GM23338 (cell line): Measurements from ENCODE around the gene SUSD1. TPM values are rescaled to one million over a fixed set of nuclear protein-coding genes. Genes with fewer than 3 reads are reported as not detected.

ENCODE experiments used
- CTCF ChIP-seq, 2 experiments: fragments of 200-600 bp in 1 of 2; sonication (generic) in 1 of 2; conservative IDR thresholded peaks; 2 replicates each; pipeline versions ENCODE4 v1.5.1 to v1.6.1; 2016 to 2017; ENCODE audit warnings: antibody characterized with exemption in 2 of 2, low read depth in 2 of 2, mild to moderate bottlenecking in 2 of 2, moderate library complexity in 1 of 2
- ETS1 ChIP-seq: IDR thresholded peaks from 2 replicates; pipeline ENCODE4 v1.6.1; 2016; ENCODE audit warnings: antibody characterized with exemption
- EZH2phosphoT487 ChIP-seq: fragments of 200-600 bp; sonication (generic); IDR thresholded peaks from one replicate; pipeline ENCODE4 v1.8.1; 2018; ENCODE audit warnings: antibody characterized with exemption; ENCODE audit not compliant: unreplicated experiment
- JUNB ChIP-seq: IDR thresholded peaks from one replicate; pipeline ENCODE4 v1.6.1; 2016; ENCODE audit warnings: antibody characterized with exemption; ENCODE audit not compliant: unreplicated experiment
- NANOG ChIP-seq: IDR thresholded peaks from 2 replicates; pipeline ENCODE4 v1.6.1; 2016; ENCODE audit warnings: antibody characterized with exemption, borderline replicate concordance
- REST ChIP-seq: IDR thresholded peaks from one replicate; pipeline ENCODE4 v1.6.1; 2018; ENCODE audit warnings: antibody characterized with exemption; ENCODE audit not compliant: unreplicated experiment
- STAT1 ChIP-seq: IDR thresholded peaks from one replicate; pipeline ENCODE4 v1.6.1; 2016; ENCODE audit warnings: antibody characterized with exemption; ENCODE audit not compliant: unreplicated experiment
- ZNF114 ChIP-seq: fragments of 250-450 bp; sonication (Bioruptor Pico); IDR thresholded peaks from 2 replicates; pipeline ENCODE4 v1.5.0; 2020; ENCODE audit warnings: mild to moderate bottlenecking, moderate library complexity
- ZNF331 ChIP-seq: fragments of 250-450 bp; sonication (Bioruptor Pico); IDR thresholded peaks from 2 replicates; pipeline ENCODE4 v1.5.0; 2020; ENCODE audit warnings: low read depth, mild to moderate bottlenecking, moderate library complexity
- ZNF462 ChIP-seq: fragments of 250-450 bp; sonication (Bioruptor Pico); IDR thresholded peaks from 2 replicates; pipeline ENCODE4 v1.5.0; 2020; ENCODE audit warnings: mild to moderate bottlenecking, moderate library complexity
- polyA plus RNA-seq: library from polyadenylated mRNA; unstranded; fragments of >200 nt; fragmentation: Nextera tagmentation; extraction: Ambion mirVana; gene quantifications from 2 replicates; pipeline ENCODE4 v1.2.1, GENCODE V29; 2016
- total RNA-seq: library from RNA; depleted of rRNA; stranded (reverse); fragments of >200 nt; shearing (Covaris generic); gene quantifications from 2 replicates; pipeline ENCODE4 v1.2.3, GENCODE V29; 2014

SUSD1 gene
- total and polyA plus RNA-seq, 2 experiments from 2014 or later = 1.2 to 6.4 TPM

GRCh38 chr9:112188884-112189283, 13.8 kb upstream of the SUSD1 start (continued):
- TF ChIP-seq ZNF462 (CRISPR knock-in tag) = no peak
- no peak for TF ChIP-seq STAT1
- no peak for TF ChIP-seq NANOG
- no peak for TF ChIP-seq ZNF331 (CRISPR knock-in tag)
- no peak for TF ChIP-seq REST
- TF ChIP-seq JUNB = no peak
- no peak for TF ChIP-seq ZNF114 (CRISPR knock-in tag)
- no peak for TF ChIP-seq ETS1
- TF ChIP-seq EZH2phosphoT487 = no peak
- TF ChIP-seq CTCF (conservative IDR thresholded peaks at IDR 0.05; ENCODE audit: low read depth in 2 of 2) = no peak
